Measurements from ENCODE around the gene DIAPH2.

Gene DIAPH2

GRCh38 chrX:97314345-97314744 lies 629.7 kb downstream of the DIAPH2 start:
- no peaks in the 10 kb centered on the region for H3K9me3 ChIP-seq (ENCODE audit: insufficient read depth, low read depth, low read length)
- no peak for TF ChIP-seq EZH2phosphoT487 (IDR thresholded peaks at IDR 0.05; ENCODE audit: borderline replicate concordance)
- TF ChIP-seq CTCF (conservative IDR thresholded peaks at IDR 0.05; ENCODE audit: low read length) = no peak
- H3K79me2 ChIP-seq (ENCODE audit: insufficient read depth, low read length) = no peaks in the 10 kb centered on the region
- H3K9me2 ChIP-seq (replicated peaks; ENCODE audit: low read depth, low read length) = no peaks in the 10 kb centered on the region
- no peaks in the 10 kb centered on the region for H3K36me3 ChIP-seq (ENCODE audit: insufficient read depth, low read length)
- H3K9ac ChIP-seq (ENCODE audit: low read depth, low read length, poor library complexity, severe bottlenecking) = no peak overlapping the region
- H2AFZ ChIP-seq (ENCODE audit: low read length) = no peak overlapping the region
- no peaks in the 10 kb centered on the region for H4K20me1 ChIP-seq (ENCODE audit: insufficient read depth, low read length, poor library complexity, severe bottlenecking)
- no peaks in the 10 kb centered on the region for H3F3A ChIP-seq (ENCODE audit: low read depth)
- H3K4me1 ChIP-seq (ENCODE audit: insufficient read depth, low read length, poor library complexity, severe bottlenecking) = no peaks in the 10 kb centered on the region
- H3K27me3 ChIP-seq (ENCODE audit: insufficient read depth, low read length, poor library complexity, severe bottlenecking) = no peaks in the 10 kb centered on the region
- no peak overlapping the region for H3K4me2 ChIP-seq (ENCODE audit: low read depth, low read length, poor library complexity, severe bottlenecking)
- no peak overlapping the region for H3K4me3 ChIP-seq (ENCODE audit: low read length, poor library complexity, severe bottlenecking)

GRCh38 chrX:97315939-97316338 lies 631.3 kb downstream of the DIAPH2 start:
- Histone ChIP-seq H3K4me1 (ENCODE audit: insufficient read depth, low read length, poor library complexity, severe bottlenecking) (no peaks in the 10 kb centered on the region), H3K9me3 (ENCODE audit: insufficient read depth, low read depth, low read length) (no peaks in the 10 kb centered on the region), H3K27me3 (ENCODE audit: insufficient read depth, low read length, poor library complexity, severe bottlenecking) (no peaks in the 10 kb centered on the region), H4K20me1 (ENCODE audit: insufficient read depth, low read length, poor library complexity, severe bottlenecking) (no peaks in the 10 kb centered on the region), H2AFZ (ENCODE audit: low read length) (no peak overlapping the region), H3K9ac (ENCODE audit: low read depth, low read length, poor library complexity, severe bottlenecking) (no peak overlapping the region), H3K4me3 (ENCODE audit: low read length, poor library complexity, severe bottlenecking) (no peak overlapping the region), H3K36me3 (ENCODE audit: insufficient read depth, low read length) (no peaks in the 10 kb centered on the region), H3K4me2 (ENCODE audit: low read depth, low read length, poor library complexity, severe bottlenecking) (no peak overlapping the region), H3K9me2 (replicated peaks; ENCODE audit: low read depth, low read length) (no peaks in the 10 kb centered on the region), H3F3A (ENCODE audit: low read depth) (no peaks in the 10 kb centered on the region), H3K79me2 (ENCODE audit: insufficient read depth, low read length) (no peaks in the 10 kb centered on the region)
- no peak for TF ChIP-seq EZH2phosphoT487 (IDR thresholded peaks at IDR 0.05; ENCODE audit: borderline replicate concordance)
- TF ChIP-seq CTCF (conservative IDR thresholded peaks at IDR 0.05; ENCODE audit: low read length) = peak; percentile 26; the same call in 1 of the 2 replicates

GRCh38 chrX:97320305-97320704 lies 635.7 kb downstream of the DIAPH2 start:
- no peaks in the 10 kb centered on the region for H3K79me2 ChIP-seq (ENCODE audit: insufficient read depth, low read length)
- H3K36me3 ChIP-seq (ENCODE audit: insufficient read depth, low read length) = no peaks in the 10 kb centered on the region
- no peaks in the 10 kb centered on the region for H3K27me3 ChIP-seq (ENCODE audit: insufficient read depth, low read length, poor library complexity, severe bottlenecking)
- H2AFZ ChIP-seq (ENCODE audit: low read length) = no peak overlapping the region
- H3K9ac ChIP-seq (ENCODE audit: low read depth, low read length, poor library complexity, severe bottlenecking) = no peak overlapping the region
- no peak overlapping the region for H3K4me3 ChIP-seq (ENCODE audit: low read length, poor library complexity, severe bottlenecking)
- TF ChIP-seq CTCF (conservative IDR thresholded peaks at IDR 0.05; ENCODE audit: low read length) (no peak), EZH2phosphoT487 (IDR thresholded peaks at IDR 0.05; ENCODE audit: borderline replicate concordance) (no peak)
- no peaks in the 10 kb centered on the region for H4K20me1 ChIP-seq (ENCODE audit: insufficient read depth, low read length, poor library complexity, severe bottlenecking)
- H3K4me1 ChIP-seq (ENCODE audit: insufficient read depth, low read length, poor library complexity, severe bottlenecking) = no peaks in the 10 kb centered on the region
- H3F3A ChIP-seq (ENCODE audit: low read depth) = no peaks in the 10 kb centered on the region
- no peaks in the 10 kb centered on the region for H3K9me2 ChIP-seq (replicated peaks; ENCODE audit: low read depth, low read length)
- H3K4me2 ChIP-seq (ENCODE audit: low read depth, low read length, poor library complexity, severe bottlenecking) = no peak overlapping the region
- no peaks in the 10 kb centered on the region for H3K9me3 ChIP-seq (ENCODE audit: insufficient read depth, low read depth, low read length)
